ENCODE data around the gene IL12RB1.

DNA sequence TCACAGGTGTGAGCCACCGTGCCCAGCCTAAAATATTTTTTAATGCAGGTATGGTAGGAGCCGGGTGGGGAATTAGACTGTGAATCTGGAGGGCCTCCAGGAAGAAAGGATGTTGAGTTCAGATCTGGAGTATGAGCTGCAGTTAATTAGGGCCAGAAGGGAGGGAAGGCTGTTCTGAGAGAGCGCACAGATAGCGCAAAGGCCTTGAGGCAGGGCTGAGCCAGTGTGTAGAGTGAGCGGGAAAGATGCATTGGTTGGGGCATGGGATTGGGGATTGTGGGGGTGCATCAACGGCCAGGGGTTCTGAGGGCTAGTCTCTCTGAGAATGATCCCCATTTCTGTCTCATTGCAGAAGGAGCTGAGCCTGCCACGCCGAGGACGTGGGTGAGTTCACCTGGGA, 20.5 kb upstream of the IL12RB1 start:
- TF ChIP-seq, protein P1, sequence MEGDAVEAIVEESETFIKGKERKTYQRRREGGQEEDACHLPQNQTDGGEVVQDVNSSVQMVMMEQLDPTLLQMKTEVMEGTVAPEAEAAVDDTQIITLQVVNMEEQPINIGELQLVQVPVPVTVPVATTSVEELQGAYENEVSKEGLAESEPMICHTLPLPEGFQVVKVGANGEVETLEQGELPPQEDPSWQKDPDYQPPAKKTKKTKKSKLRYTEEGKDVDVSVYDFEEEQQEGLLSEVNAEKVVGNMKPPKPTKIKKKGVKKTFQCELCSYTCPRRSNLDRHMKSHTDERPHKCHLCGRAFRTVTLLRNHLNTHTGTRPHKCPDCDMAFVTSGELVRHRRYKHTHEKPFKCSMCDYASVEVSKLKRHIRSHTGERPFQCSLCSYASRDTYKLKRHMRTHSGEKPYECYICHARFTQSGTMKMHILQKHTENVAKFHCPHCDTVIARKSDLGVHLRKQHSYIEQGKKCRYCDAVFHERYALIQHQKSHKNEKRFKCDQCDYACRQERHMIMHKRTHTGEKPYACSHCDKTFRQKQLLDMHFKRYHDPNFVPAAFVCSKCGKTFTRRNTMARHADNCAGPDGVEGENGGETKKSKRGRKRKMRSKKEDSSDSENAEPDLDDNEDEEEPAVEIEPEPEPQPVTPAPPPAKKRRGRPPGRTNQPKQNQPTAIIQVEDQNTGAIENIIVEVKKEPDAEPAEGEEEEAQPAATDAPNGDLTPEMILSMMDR (IDR thresholded peaks at IDR 0.05): no peak
- TF ChIP-seq POLR2A (IDR thresholded peaks at IDR 0.05): no peak

Data from uterus (tissue), 2 donors.